ENCODE data around the gene FRMPD4. TPM values are rescaled to one million over a fixed set of nuclear protein-coding genes. Genes with fewer than 3 reads are reported as not detected.

The FRMPD4 gene
- total RNA-seq, 1 donor from 2014 or later: not detected

DNA sequence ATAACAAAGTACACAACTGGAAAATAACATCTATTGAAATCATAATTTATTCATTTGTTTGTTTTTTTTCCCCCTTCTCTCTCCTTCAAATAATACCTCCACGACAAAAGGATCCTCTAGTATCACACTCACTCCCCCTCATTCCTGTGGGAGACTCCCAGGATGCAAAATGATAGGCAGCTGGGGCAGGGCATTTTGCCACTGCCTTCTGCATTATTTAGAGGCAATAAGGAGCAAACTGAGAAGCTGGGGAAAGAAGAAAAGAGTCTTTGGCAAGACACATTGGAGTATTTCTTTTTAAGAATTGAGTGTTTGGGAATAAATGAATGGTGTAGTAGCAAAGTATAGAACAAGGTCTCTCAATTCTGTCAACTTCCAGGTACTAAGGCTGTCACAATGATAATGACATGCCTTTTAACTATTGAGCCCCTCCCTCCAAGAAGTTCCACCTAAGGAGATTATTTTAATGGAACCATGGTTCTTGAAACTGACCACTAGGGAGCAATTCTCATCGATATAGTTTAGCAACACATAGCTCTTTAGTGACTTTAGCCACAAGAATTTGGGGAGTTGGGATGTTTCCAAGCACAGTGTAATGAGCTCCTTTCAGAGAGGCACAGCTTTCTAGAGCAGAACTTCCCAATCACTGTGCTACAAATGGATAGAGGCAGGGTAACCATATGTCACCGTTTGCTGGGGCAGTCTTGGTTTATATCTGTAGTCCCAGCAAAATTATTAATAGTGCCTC, 303.3 kb downstream of the FRMPD4 start:
- Mint-ChIP-seq H3K9me3 (no peaks in the 10 kb centered on the region), H3K4me1 (ENCODE audit: low read depth) (no peaks in the 10 kb centered on the region), H3K27me3 (ENCODE audit: low read depth) (no peaks in the 10 kb centered on the region), H3K36me3 (ENCODE audit: low read depth) (no peaks in the 10 kb centered on the region), H3K4me3 (ENCODE audit: low read depth) (no peak overlapping the region), H3K27ac (no peak overlapping the region)
- intact Hi-C loops (cut with micrococcal nuclease): no loop called here
- DNase-seq (ENCODE audit: low spot score): no peak

DNA sequence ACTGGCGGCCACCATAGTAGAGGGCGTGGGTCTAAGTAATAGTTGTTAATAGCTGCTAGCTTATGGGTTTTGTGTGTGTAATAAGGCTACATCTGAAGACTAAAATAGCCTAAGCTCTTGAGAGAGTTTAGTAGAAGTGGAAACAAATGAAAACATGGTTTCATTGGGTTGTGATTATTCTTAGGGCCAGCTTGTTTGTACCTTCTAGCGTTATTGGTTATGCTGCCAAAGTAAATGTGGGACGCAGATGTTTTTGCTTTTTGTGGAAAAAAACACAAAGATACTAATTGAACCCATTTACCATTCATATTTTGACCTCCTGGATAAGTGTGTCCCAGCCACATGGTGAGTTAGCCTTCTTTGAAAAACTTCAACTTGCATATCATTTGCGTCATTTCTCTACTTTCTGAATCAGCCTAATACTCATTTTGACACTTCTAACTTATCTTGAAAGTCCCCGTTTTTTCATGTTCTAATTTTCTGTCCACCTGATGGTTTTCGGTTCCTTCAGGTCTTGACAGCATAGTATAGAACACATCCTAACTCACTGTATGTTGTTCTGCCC, 305.3 kb downstream of the FRMPD4 start:
- no peak overlapping the region for H3K4me3 Mint-ChIP-seq (ENCODE audit: low read depth)
- DNase-seq (ENCODE audit: low spot score): no peak
- H3K27ac Mint-ChIP-seq: no peak overlapping the region
- no peaks in the 10 kb centered on the region for H3K36me3 Mint-ChIP-seq (ENCODE audit: low read depth)
- H3K27me3 Mint-ChIP-seq (ENCODE audit: low read depth): no peaks in the 10 kb centered on the region
- H3K9me3 Mint-ChIP-seq: no peaks in the 10 kb centered on the region
- H3K4me1 Mint-ChIP-seq (ENCODE audit: low read depth): no peaks in the 10 kb centered on the region
- intact Hi-C loops (cut with micrococcal nuclease): no loop called here

DNA sequence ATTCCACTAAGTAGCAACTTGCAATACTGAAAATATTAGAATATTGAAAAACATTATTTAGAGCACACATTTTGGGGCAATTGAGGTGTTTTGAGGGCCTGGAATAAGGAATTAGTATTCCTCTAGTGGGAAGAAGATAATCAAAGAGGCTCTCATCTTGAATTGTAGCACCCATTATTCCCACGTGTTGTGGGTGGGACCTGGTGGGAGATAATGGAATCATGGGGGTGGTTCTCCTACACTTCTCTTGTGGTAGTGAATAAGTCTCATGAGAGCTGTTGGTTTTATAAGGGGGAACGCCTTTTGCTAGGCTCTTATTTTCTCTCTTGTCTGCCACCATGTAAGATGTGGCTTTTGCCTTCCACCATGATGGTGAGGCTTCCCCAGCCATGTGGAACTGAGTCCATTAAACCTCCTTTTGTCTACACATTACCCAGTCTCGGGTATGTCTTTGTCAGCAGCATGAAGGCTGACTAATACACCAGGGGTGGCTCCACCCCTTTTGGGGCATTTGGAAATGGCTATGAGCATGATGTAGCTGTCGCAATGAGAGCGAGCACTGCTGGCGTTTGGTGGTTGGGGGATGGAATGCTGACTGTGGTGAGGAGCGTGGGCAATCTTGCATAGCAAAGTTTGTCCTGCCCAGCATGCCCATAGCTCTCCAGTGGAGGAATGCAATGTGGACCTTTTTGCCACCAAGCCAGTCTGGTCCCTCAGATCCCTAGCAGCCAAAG, 308.2 kb downstream of the FRMPD4 start:
- intact Hi-C loops (cut with micrococcal nuclease): no loop called here
- no peak for DNase-seq (ENCODE audit: low spot score)
- no peaks in the 10 kb centered on the region for H3K27me3 Mint-ChIP-seq (ENCODE audit: low read depth)
- no peak overlapping the region for H3K4me3 Mint-ChIP-seq (ENCODE audit: low read depth)
- H3K9me3 Mint-ChIP-seq: no peaks in the 10 kb centered on the region
- H3K36me3 Mint-ChIP-seq (ENCODE audit: low read depth): no peaks in the 10 kb centered on the region
- no peak overlapping the region for H3K27ac Mint-ChIP-seq
- no peaks in the 10 kb centered on the region for H3K4me1 Mint-ChIP-seq (ENCODE audit: low read depth)

DNA sequence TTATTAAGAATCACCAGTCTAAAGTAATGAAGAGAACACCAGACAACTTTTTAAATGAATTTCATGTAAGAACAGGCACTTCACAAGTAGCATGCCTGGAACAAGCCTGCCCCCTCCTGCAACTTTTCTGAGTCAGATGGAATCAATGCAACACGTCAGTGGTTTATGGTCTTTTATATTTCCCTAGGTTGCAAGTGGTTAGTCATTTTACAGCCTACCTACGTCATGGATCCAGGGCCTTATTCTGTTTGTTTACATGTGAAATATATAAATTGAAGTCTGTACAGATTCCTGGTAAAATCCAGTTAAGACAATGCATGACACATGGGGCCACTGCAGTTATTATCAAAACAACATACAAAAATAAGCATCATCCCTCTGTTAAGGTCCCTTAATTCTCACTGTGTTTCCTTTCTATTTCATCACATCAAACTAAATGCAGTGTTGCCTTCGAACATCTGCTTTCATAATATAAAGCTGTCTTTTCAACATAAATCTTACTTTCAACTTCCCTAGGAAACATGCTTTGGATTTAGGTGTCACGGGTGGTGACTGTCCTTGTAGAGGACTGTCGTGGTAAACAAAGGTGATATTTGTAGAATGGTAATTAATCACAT, 309.3 kb downstream of the FRMPD4 start:
- intact Hi-C loops (cut with micrococcal nuclease): no loop called here
- Mint-ChIP-seq H3K36me3 (ENCODE audit: low read depth) (no peaks in the 10 kb centered on the region), H3K4me1 (ENCODE audit: low read depth) (no peaks in the 10 kb centered on the region), H3K4me3 (ENCODE audit: low read depth) (no peak overlapping the region), H3K27ac (no peak overlapping the region), H3K9me3 (no peaks in the 10 kb centered on the region), H3K27me3 (ENCODE audit: low read depth) (no peaks in the 10 kb centered on the region)
- DNase-seq (ENCODE audit: low spot score): no peak

DNA sequence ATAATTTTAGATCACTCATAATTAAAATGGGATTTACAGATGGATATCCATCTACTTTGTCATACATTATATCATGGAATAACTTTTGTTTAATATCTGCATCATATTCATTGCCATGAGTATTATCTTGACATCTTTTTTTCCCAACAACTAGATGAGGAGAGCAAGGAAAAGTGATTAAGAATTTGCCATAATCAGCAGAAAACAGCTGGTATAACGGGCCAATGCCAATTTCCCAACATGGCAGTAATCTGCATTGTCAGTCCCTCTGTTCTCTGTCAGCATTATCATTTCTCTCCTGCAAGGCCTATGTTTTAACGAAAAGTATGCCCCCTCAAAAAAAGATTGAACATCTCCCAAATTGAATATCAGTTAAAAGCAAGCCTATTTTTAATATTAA, 314.0 kb downstream of the FRMPD4 start:
- Mint-ChIP-seq H3K4me3 (ENCODE audit: low read depth) (no peak overlapping the region), H3K9me3 (no peaks in the 10 kb centered on the region), H3K27ac (no peak overlapping the region), H3K27me3 (ENCODE audit: low read depth) (no peaks in the 10 kb centered on the region), H3K4me1 (ENCODE audit: low read depth) (no peaks in the 10 kb centered on the region), H3K36me3 (ENCODE audit: low read depth) (no peaks in the 10 kb centered on the region)
- intact Hi-C loops (cut with micrococcal nuclease): no loop called here
- no peak for DNase-seq (ENCODE audit: low spot score)

DNA sequence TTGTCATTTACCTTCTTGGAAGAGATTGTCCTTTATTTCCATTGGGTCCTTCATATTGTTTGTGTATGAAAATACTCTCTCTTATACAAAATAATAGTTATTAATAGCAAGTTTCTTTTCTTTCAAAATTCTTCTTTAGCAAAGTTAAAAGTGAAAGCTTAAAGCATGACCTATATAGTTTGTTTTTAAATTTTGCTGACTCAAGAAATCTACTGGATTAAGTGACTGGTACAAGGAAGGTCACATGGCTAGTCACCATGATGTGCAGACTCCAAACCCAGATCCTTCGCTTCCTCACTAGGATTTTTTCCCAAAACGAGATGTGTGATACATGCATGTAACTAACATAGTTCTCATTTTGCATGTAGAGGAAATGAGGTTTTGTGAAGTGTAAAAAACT, 322.7 kb downstream of the FRMPD4 start:
- Mint-ChIP-seq H3K9me3 (no peaks in the 10 kb centered on the region), H3K27me3 (ENCODE audit: low read depth) (no peaks in the 10 kb centered on the region), H3K36me3 (ENCODE audit: low read depth) (no peaks in the 10 kb centered on the region), H3K27ac (no peak overlapping the region), H3K4me3 (ENCODE audit: low read depth) (no peak overlapping the region), H3K4me1 (ENCODE audit: low read depth) (no peaks in the 10 kb centered on the region)
- intact Hi-C loops (cut with micrococcal nuclease): no loop called here
- no peak for DNase-seq (ENCODE audit: low spot score)

DNA sequence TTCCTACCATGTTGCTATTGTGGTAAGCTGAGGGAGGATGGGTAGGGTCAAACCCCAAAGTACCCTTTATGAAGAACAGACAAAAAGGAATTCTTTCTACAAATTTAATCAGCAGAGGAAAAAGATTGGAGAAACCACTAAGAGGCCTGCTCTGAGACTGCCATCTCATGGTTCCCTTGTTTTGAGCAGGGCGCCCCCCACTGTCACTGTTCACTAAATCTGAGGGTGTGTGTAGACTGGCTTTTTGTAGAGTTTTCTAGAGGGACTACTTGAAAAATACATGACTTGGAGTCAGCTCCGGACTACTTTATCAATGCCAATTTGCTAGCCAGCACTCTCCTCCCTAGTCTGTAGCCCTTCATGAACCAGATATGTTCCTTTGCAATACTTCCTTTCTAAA, 324.8 kb downstream of the FRMPD4 start:
- H3K4me3 Mint-ChIP-seq (ENCODE audit: low read depth): no peak overlapping the region
- no peaks in the 10 kb centered on the region for H3K9me3 Mint-ChIP-seq
- H3K27ac Mint-ChIP-seq: no peak overlapping the region
- intact Hi-C loops (cut with micrococcal nuclease): no loop called here
- H3K27me3 Mint-ChIP-seq (ENCODE audit: low read depth): no peaks in the 10 kb centered on the region
- H3K36me3 Mint-ChIP-seq (ENCODE audit: low read depth): no peaks in the 10 kb centered on the region
- no peak for DNase-seq (ENCODE audit: low spot score)
- H3K4me1 Mint-ChIP-seq (ENCODE audit: low read depth): no peaks in the 10 kb centered on the region

DNA sequence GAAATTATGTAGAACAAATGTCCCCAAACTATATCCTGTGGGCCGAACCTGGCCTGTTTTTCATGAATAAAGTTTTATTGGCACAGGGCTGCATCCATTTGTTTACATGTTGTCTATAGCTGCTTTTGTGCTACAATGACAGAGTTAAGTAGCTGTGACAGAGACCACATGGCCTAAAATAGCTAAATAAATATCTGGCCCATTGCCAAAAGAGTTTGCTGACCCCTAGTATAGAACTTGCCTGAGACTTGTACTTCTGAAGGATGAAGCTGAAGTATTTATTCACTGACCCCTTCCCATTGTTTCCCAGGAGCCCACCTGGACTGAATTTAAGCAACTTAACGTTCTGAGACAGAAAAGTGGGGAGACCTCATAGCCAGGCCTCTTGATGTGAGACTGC, 325.6 kb downstream of the FRMPD4 start:
- no peak overlapping the region for H3K27ac Mint-ChIP-seq
- no peak overlapping the region for H3K4me3 Mint-ChIP-seq (ENCODE audit: low read depth)
- no peaks in the 10 kb centered on the region for H3K36me3 Mint-ChIP-seq (ENCODE audit: low read depth)
- H3K27me3 Mint-ChIP-seq (ENCODE audit: low read depth): no peaks in the 10 kb centered on the region
- no peaks in the 10 kb centered on the region for H3K4me1 Mint-ChIP-seq (ENCODE audit: low read depth)
- intact Hi-C loops (cut with micrococcal nuclease): no loop called here
- H3K9me3 Mint-ChIP-seq: no peaks in the 10 kb centered on the region
- no peak for DNase-seq (ENCODE audit: low spot score)

DNA sequence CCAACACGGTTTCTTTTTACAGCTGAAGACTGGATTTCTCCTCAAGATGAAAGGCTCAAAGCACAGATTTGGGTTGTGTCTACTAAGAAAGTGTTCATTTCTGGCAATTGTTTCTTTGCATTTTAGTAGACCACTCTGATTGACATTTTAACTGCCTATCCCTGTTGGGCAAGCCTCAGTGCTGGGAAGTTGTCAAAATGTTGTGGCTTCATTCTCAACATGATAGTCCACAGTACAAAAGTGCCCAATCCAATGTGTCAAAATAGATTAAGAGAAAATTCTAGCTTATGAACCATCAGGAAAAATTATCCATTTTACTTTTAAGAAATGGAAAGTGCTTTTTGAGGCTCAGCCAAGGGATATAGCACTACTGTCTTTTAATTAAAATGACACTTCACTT, 329.0 kb downstream of the FRMPD4 start:
- H3K27ac Mint-ChIP-seq: no peak overlapping the region
- H3K9me3 Mint-ChIP-seq: no peaks in the 10 kb centered on the region
- intact Hi-C loops (cut with micrococcal nuclease): no loop called here
- H3K4me3 Mint-ChIP-seq (ENCODE audit: low read depth): no peak overlapping the region
- no peaks in the 10 kb centered on the region for H3K36me3 Mint-ChIP-seq (ENCODE audit: low read depth)
- H3K4me1 Mint-ChIP-seq (ENCODE audit: low read depth): no peaks in the 10 kb centered on the region
- no peak for DNase-seq (ENCODE audit: low spot score)
- H3K27me3 Mint-ChIP-seq (ENCODE audit: low read depth): no peaks in the 10 kb centered on the region

DNA sequence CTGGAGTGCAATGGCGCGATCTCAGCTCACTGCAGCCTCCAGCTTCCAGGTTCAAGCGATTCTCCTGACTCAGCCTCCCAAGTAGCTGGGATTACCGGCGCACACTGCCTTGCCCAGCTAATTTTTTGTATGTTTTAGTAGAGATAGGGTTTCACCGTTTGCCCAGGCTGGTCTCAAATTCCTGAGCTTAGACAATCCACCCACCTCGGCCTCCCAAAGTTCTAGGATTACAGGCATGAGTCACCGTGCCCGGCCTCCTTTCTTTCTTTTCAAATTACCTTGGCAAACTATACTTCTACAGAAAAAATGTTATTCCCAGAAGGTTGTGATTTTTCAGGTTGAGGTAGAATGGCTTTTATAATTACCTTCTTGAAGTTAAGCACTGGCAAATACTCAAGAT, 331.0 kb downstream of the FRMPD4 start:
- no peaks in the 10 kb centered on the region for H3K36me3 Mint-ChIP-seq (ENCODE audit: low read depth)
- H3K4me1 Mint-ChIP-seq (ENCODE audit: low read depth): no peaks in the 10 kb centered on the region
- intact Hi-C loops (cut with micrococcal nuclease): no loop called here
- H3K27ac Mint-ChIP-seq: no peak overlapping the region
- no peak overlapping the region for H3K4me3 Mint-ChIP-seq (ENCODE audit: low read depth)
- H3K27me3 Mint-ChIP-seq (ENCODE audit: low read depth): no peaks in the 10 kb centered on the region
- DNase-seq (ENCODE audit: low spot score): no peak
- no peaks in the 10 kb centered on the region for H3K9me3 Mint-ChIP-seq

DNA sequence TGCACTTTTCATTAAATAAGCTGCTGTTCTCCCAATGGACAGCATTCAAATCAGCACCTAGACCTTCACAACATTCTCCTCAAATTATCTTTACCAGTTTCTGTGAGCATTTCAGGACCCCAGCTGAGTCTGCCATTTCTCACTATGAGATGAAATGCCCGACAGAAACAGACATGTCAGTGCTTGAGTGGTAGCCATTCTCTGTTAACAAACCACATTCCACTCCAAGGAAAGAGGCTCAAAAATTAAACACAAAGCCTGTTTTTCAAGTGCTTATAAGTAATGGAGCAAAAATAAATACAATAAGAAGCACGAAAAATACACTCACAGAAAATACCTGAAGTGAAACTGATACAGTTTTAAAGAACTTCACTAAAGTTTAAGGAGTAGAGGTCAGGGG, 332.8 kb downstream of the FRMPD4 start:
- Mint-ChIP-seq H3K9me3 (no peaks in the 10 kb centered on the region), H3K36me3 (ENCODE audit: low read depth) (no peaks in the 10 kb centered on the region), H3K4me3 (ENCODE audit: low read depth) (no peak overlapping the region), H3K27ac (no peak overlapping the region), H3K27me3 (ENCODE audit: low read depth) (no peaks in the 10 kb centered on the region), H3K4me1 (ENCODE audit: low read depth) (no peaks in the 10 kb centered on the region)
- no peak for DNase-seq (ENCODE audit: low spot score)
- intact Hi-C loops (cut with micrococcal nuclease): no loop called here

DNA sequence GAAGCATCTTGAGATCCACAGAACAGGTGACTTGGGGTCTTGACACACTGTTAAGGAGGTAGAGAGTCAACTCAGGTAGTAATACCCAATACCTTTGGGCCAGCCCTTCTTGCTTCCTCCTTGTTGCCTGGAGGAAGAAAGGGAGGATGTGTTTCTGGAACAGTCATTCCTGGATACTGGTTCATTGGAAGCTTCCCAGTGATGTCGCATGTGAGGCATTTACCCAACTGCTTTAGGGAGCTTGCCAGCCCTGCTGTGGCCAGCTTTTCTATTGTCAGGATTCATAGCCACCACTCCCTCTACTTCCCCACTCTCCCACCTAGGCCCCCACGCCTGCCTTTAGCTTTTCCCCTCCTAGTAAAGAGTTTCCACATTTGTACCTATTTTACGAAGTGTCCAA, 342.7 kb downstream of the FRMPD4 start:
- H3K4me3 Mint-ChIP-seq (ENCODE audit: low read depth): no peak overlapping the region

DNA sequence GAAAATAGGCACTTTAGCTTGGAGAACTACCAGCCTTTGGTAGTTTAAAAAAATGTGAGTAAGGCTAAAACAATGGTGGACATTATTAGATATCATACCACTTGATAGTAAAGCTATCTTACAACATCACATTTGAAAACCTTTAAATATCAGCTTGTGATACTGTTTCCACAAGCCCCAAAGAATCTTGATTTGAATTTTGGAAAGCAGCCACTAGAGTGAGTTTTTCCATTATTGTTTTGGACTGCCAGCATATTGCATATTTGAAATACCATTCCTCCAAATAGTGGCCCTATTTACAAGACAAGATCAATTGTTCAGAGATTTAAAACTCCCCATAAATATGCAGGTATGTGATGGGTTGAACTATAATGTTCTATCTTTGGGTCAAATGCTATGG, 349.9 kb downstream of the FRMPD4 start:
- Mint-ChIP-seq H3K36me3 (ENCODE audit: low read depth) (no peaks in the 10 kb centered on the region), H3K27ac (no peak overlapping the region)
- no peak for DNase-seq (ENCODE audit: low spot score)

More for the DNA sequence above, 342.7 kb downstream of the FRMPD4 start:
- Mint-ChIP-seq H3K4me1 (ENCODE audit: low read depth) (no peaks in the 10 kb centered on the region), H3K36me3 (ENCODE audit: low read depth) (no peaks in the 10 kb centered on the region), H3K27me3 (ENCODE audit: low read depth) (no peaks in the 10 kb centered on the region), H3K9me3 (no peaks in the 10 kb centered on the region), H3K27ac (no peak overlapping the region)
- intact Hi-C loops (cut with micrococcal nuclease): no loop called here
- no peak for DNase-seq (ENCODE audit: low spot score)

More for the DNA sequence above, 349.9 kb downstream of the FRMPD4 start:
- Mint-ChIP-seq H3K9me3 (no peaks in the 10 kb centered on the region), H3K27me3 (ENCODE audit: low read depth) (no peaks in the 10 kb centered on the region), H3K4me3 (ENCODE audit: low read depth) (no peak overlapping the region), H3K4me1 (ENCODE audit: low read depth) (no peaks in the 10 kb centered on the region)
- intact Hi-C loops (cut with micrococcal nuclease): no loop called here

Data from activated T-helper 2 cell treated with anti-CD3 and anti-CD28 coated beads, Interferon-gamma antibody, Interleukin-2, Interleukin-4, amounts not matched to agents 10 μg/mL and 5 μg/mL and 100 μg/mL, durations not matched to agents 14 hours and 24 hours and 36 hours (primary cell).